Progenitor cell of endocrine pancreas (in vitro differentiated cells): ENCODE data around the gene NT5C3B. TPM values are rescaled to one million over a fixed set of nuclear protein-coding genes. Genes with fewer than 3 reads are reported as not detected.
"Not testable (repeated sequence)": the region's sequence is repeated elsewhere in the genome, so short reads cannot be mapped to it uniquely, and the experiment has no call there.

Source experiments
- DNase-seq: peaks from one replicate; pipeline ENCODE4 v3.0.0; 2021; ENCODE audit warnings: low spot score; ENCODE audit not compliant: unreplicated experiment
- H3K27ac Mint-ChIP-seq: 2 replicates; pipeline ENCODE4 v1.8.0; 2021; ENCODE audit warnings: mild to moderate bottlenecking, moderate library complexity, mixed read lengths
- H3K27me3 Mint-ChIP-seq: 2 replicates; pipeline ENCODE4 v1.8.0; 2021; ENCODE audit warnings: mixed read lengths
- H3K36me3 Mint-ChIP-seq: 2 replicates; pipeline ENCODE4 v1.8.0; 2022; ENCODE audit warnings: mixed read lengths; ENCODE audit not compliant: insufficient read depth
- H3K4me1 Mint-ChIP-seq: 2 replicates; pipeline ENCODE4 v1.8.0; 2021; ENCODE audit warnings: low read depth, mixed read lengths
- H3K4me3 Mint-ChIP-seq: 2 replicates; pipeline ENCODE4 v1.8.0; 2021; ENCODE audit warnings: low read depth, mild to moderate bottlenecking, moderate library complexity, mixed read lengths
- H3K9me3 Mint-ChIP-seq: 2 replicates; pipeline ENCODE4 v1.8.0; 2021; ENCODE audit warnings: low read depth, mixed read lengths
- CTCF ChIP-seq: fragments of 200-600 bp; sonication (generic); IDR thresholded peaks from one replicate; pipeline ENCODE4 v1.5.0; 2021; ENCODE audit warnings: antibody characterized with exemption, mild to moderate bottlenecking; ENCODE audit not compliant: unreplicated experiment
- total RNA-seq: library from RNA; stranded (reverse); gene quantifications from 2 replicates; pipeline ENCODE4 v1.2.1, GENCODE V29; 2021

NT5C3B gene
- total RNA-seq, 1 donor from 2014 or later: 115 TPM

- H3K9me3 Mint-ChIP-seq: no peaks in the 10 kb centered on the region
- peaks cover 11% of the 10 kb centered on the region for H3K4me1 Mint-ChIP-seq
- no peak overlapping the region for H3K27ac Mint-ChIP-seq
- no peak overlapping the region for H3K4me3 Mint-ChIP-seq
- DNase-seq: no peak
- H3K27me3 Mint-ChIP-seq: no peaks in the 10 kb centered on the region
- no peaks in the 10 kb centered on the region for H3K36me3 Mint-ChIP-seq
- no peak for TF ChIP-seq CTCF
These were observed 24.4 kb upstream of the NT5C3B start for GRCh38 chr17:41860254-41860931.

GRCh38 chr17:41851382-41851781 is 15.3 kb upstream of the NT5C3B start:
- H3K4me1 Mint-ChIP-seq, H3K27me3 Mint-ChIP-seq, H3K36me3 Mint-ChIP-seq, H3K4me3 Mint-ChIP-seq, H3K9me3 Mint-ChIP-seq, H3K27ac Mint-ChIP-seq, DNase-seq: not testable (repeated sequence)

GRCh38 chr17:41849251-41849990 is 13.4 kb upstream of the NT5C3B start:
- no peak for DNase-seq
- H3K9me3 Mint-ChIP-seq: no peaks in the 10 kb centered on the region
- no peaks in the 10 kb centered on the region for H3K27me3 Mint-ChIP-seq
- no peak for TF ChIP-seq CTCF
- no peak overlapping the region for H3K4me3 Mint-ChIP-seq
- no peaks in the 10 kb centered on the region for H3K4me1 Mint-ChIP-seq
- no peak overlapping the region for H3K27ac Mint-ChIP-seq
- H3K36me3 Mint-ChIP-seq: peaks cover 5% of the 10 kb centered on the region

- no peaks in the 10 kb centered on the region for H3K4me1 Mint-ChIP-seq
- no peaks in the 10 kb centered on the region for H3K9me3 Mint-ChIP-seq
- H3K4me3 Mint-ChIP-seq: no peak overlapping the region
- TF ChIP-seq CTCF: no peak
- DNase-seq: no peak
- H3K36me3 Mint-ChIP-seq: peaks cover 5% of the 10 kb centered on the region
- H3K27me3 Mint-ChIP-seq: no peaks in the 10 kb centered on the region
- no peak overlapping the region for H3K27ac Mint-ChIP-seq
These were observed 12.8 kb upstream of the NT5C3B start for GRCh38 chr17:41848788-41849187.

- Mint-ChIP-seq H3K4me3 (no peak overlapping the region), H3K36me3 (no peaks in the 10 kb centered on the region), H3K4me1 (no peaks in the 10 kb centered on the region), H3K27ac (no peak overlapping the region), H3K27me3 (no peaks in the 10 kb centered on the region), H3K9me3 (no peaks in the 10 kb centered on the region)
- no peak for TF ChIP-seq CTCF
- DNase-seq: no peak
These were observed 8.9 kb upstream of the NT5C3B start for GRCh38 chr17:41844971-41845370.

GRCh38 chr17:41840781-41841180 is 4.7 kb upstream of the NT5C3B start:
- H3K27me3 Mint-ChIP-seq, H3K4me1 Mint-ChIP-seq, H3K9me3 Mint-ChIP-seq, H3K36me3 Mint-ChIP-seq, H3K27ac Mint-ChIP-seq, H3K4me3 Mint-ChIP-seq, DNase-seq: not testable (repeated sequence)

- DNase-seq, H3K4me1 Mint-ChIP-seq, H3K4me3 Mint-ChIP-seq, H3K9me3 Mint-ChIP-seq, H3K27me3 Mint-ChIP-seq, H3K36me3 Mint-ChIP-seq, H3K27ac Mint-ChIP-seq: not testable (repeated sequence)
These were observed 3.4 kb upstream of the NT5C3B start for GRCh38 chr17:41839448-41839847.
